Caco-2 (cell line): ENCODE measurements around the gene CENPL. TPM values are rescaled to one million over a fixed set of nuclear protein-coding genes. Genes with fewer than 3 reads are reported as not detected.

ENCODE experiments used
- BruUV-seq: library from RNA; stranded (reverse); fragments of 400-500 nt; replicated peaks from 2 replicates; lab custom pipeline; 2021; lab: Mats Ljungman, UMichigan
- CTCF ChIA-PET: fragments of 300-600 bp; sonication (Branson Sonifier 250); formaldehyde crosslinking; loops from one replicate; lab custom pipeline; 2022; ENCODE audit warnings: antibody characterized with exemption; lab: Charles Lee
- POLR2A ChIA-PET: fragments of 300-600 bp; sonication (Branson Sonifier 250); formaldehyde crosslinking; loops from one replicate; lab custom pipeline; 2022; ENCODE audit warnings: antibody characterized with exemption; lab: Charles Lee
- DNase-seq, 2 experiments: peaks; one replicate each; pipeline versions ENCODE4 v3.0.0 to v3.0.0-alpha.2; 2020 to 2022
- H3K27me3 ChIP-seq: replicated peaks from 2 replicates; pipeline ENCODE4 v1.6.0; 2011; ENCODE audit warnings: low read length; ENCODE audit not compliant: control insufficient read depth, insufficient read depth
- H3K36me3 ChIP-seq: 2 replicates; pipeline ENCODE4 v1.5.1; 2011; ENCODE audit warnings: low read length; ENCODE audit not compliant: control insufficient read depth, insufficient read depth
- H3K4me1 ChIP-seq: fragments of 250-450 bp; sonication (Bioruptor Pico); 2 replicates; pipeline ENCODE4 v1.5.1; 2020; ENCODE audit warnings: mild to moderate bottlenecking
- H3K4me3 ChIP-seq: 2 replicates; pipeline ENCODE4 v1.5.1; 2011; ENCODE audit warnings: low read depth, mild to moderate bottlenecking, control low read depth, low read length
- H3K9me3 ChIP-seq: fragments of 250-450 bp; sonication (Bioruptor Pico); 2 replicates; pipeline ENCODE4 v1.5.1; 2020; ENCODE audit warnings: mild to moderate bottlenecking, moderate library complexity
- H3K27ac Mint-ChIP-seq: one replicate; pipeline ENCODE4 v1.8.0; 2022; ENCODE audit warnings: mixed read lengths; ENCODE audit not compliant: unreplicated experiment
- H3K27me3 Mint-ChIP-seq: one replicate; pipeline ENCODE4 v1.8.0; 2022; ENCODE audit warnings: mixed read lengths; ENCODE audit not compliant: insufficient read depth, unreplicated experiment
- H3K36me3 Mint-ChIP-seq: one replicate; pipeline ENCODE4 v1.8.0; 2022; ENCODE audit warnings: mild to moderate bottlenecking, mixed read lengths; ENCODE audit not compliant: insufficient read depth, unreplicated experiment
- H3K4me1 Mint-ChIP-seq: one replicate; pipeline ENCODE4 v1.8.0; 2022; ENCODE audit warnings: low read depth, mixed read lengths; ENCODE audit not compliant: unreplicated experiment
- H3K4me3 Mint-ChIP-seq: one replicate; pipeline ENCODE4 v1.8.0; 2022; ENCODE audit warnings: mild to moderate bottlenecking, moderate library complexity, mixed read lengths; ENCODE audit not compliant: unreplicated experiment
- H3K9me3 Mint-ChIP-seq: one replicate; pipeline ENCODE4 v1.8.0; 2022; ENCODE audit warnings: mixed read lengths; ENCODE audit not compliant: unreplicated experiment
- intact Hi-C: fragments of 100-400 bp; cut with micrococcal nuclease; formaldehyde crosslinking; loops from one replicate; pipeline ENCODE4 v1.10.0; 2022; ENCODE audit not compliant: unreplicated experiment
- total RNA-seq: library from RNA; stranded (reverse); gene quantifications from 2 replicates; pipeline ENCODE4 v1.2.3, GENCODE V29; 2022
- TF ChIP-seq, protein P1 (sequence below), 2 experiments: fragments of 200-600 bp in 1 of 2; IDR thresholded peaks; 1 replicate in 1 of 2; 2 replicates in 1 of 2; pipeline versions ENCODE4 v1.5.1 to v1.8.0; 2011 to 2022; ENCODE audit warnings: antibody characterized with exemption in 1 of 2, control low read depth in 1 of 2, inconsistent platforms in 1 of 2, low read depth in 1 of 2, low read length in 1 of 2, mild to moderate bottlenecking in 1 of 2, moderate library complexity in 1 of 2; ENCODE audit not compliant: insufficient read depth in 1 of 2, severe bottlenecking in 1 of 2, unreplicated experiment in 1 of 2

Gene CENPL
- total RNA-seq, 1 experiment from 2014 or later, result 21.3 TPM

GRCh38 chr1:173857363-173857917 lies 32.8 kb upstream of the CENPL start:
- Histone ChIP-seq H3K36me3 (no peaks in the 10 kb centered on the region; the same call in 1 of the 2 replicates), H3K4me1 (peaks cover 6% of the 10 kb centered on the region; the same call in 1 of the 2 replicates), H3K4me3 (no peak overlapping the region), H3K27me3 (no peaks in the 10 kb centered on the region), H3K9me3 (no peaks in the 10 kb centered on the region)
- CTCF ChIA-PET, result no interaction called here
- Mint-ChIP-seq H3K4me3 (no peak overlapping the region), H3K9me3 (no peaks in the 10 kb centered on the region), H3K27me3 (no peaks in the 10 kb centered on the region), H3K4me1 (peaks cover 12% of the 10 kb centered on the region), H3K36me3 (peaks cover 94% of the 10 kb centered on the region), H3K27ac (peak overlapping the region; percentile 21)
- POLR2A ChIA-PET, result interaction anchor here (1.0 kb wide), 1 partner anchor 11 kb away, joined by 5 read pairs; the partner anchor contains the start of gene ZBTB37
- TF ChIP-seq, protein P1, sequence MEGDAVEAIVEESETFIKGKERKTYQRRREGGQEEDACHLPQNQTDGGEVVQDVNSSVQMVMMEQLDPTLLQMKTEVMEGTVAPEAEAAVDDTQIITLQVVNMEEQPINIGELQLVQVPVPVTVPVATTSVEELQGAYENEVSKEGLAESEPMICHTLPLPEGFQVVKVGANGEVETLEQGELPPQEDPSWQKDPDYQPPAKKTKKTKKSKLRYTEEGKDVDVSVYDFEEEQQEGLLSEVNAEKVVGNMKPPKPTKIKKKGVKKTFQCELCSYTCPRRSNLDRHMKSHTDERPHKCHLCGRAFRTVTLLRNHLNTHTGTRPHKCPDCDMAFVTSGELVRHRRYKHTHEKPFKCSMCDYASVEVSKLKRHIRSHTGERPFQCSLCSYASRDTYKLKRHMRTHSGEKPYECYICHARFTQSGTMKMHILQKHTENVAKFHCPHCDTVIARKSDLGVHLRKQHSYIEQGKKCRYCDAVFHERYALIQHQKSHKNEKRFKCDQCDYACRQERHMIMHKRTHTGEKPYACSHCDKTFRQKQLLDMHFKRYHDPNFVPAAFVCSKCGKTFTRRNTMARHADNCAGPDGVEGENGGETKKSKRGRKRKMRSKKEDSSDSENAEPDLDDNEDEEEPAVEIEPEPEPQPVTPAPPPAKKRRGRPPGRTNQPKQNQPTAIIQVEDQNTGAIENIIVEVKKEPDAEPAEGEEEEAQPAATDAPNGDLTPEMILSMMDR (IDR thresholded peaks at IDR 0.05; ENCODE audit: insufficient read depth in 1 of 2, low read depth in 1 of 2, low read length in 1 of 2, severe bottlenecking in 1 of 2, unreplicated experiment in 1 of 2), result no peak
- no peak for DNase-seq
- BruUV-seq, result no TSS peak
- intact Hi-C loops, result no loop called here

DNA sequence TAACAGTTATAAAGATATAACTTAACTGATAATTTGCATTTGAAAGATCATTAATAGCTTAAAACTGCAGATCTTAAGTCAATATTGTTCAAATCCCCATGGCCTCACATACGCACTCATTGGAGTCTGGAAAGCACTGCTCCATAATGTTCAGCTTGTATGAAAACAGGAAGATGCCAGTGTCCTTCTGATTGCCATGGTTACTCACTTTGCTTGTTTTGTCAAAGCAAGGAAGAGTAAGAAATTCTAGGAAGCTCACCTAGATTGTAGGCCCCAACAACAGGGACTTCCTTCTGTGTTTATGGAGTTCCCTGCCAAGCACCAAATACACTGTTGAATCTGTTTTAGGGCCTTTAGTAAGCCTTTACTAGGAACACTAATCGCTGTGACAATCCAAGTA lies 32.2 kb upstream of the CENPL start:
- no peak overlapping the region for H3K4me3 ChIP-seq
- TF ChIP-seq, protein P1 (IDR thresholded peaks at IDR 0.05; ENCODE audit: insufficient read depth in 1 of 2, low read depth in 1 of 2, low read length in 1 of 2, severe bottlenecking in 1 of 2, unreplicated experiment in 1 of 2), result no peak
- peaks cover 91% of the 10 kb centered on the region for H3K36me3 Mint-ChIP-seq
- peaks cover 12% of the 10 kb centered on the region for H3K4me1 Mint-ChIP-seq
- ChIA-PET POLR2A (interaction anchor here (1.0 kb wide), 1 partner anchor 11 kb away, joined by 5 read pairs; the partner anchor contains the start of gene ZBTB37), CTCF (no interaction called here)
- H3K4me3 Mint-ChIP-seq, result no peak overlapping the region
- BruUV-seq, result no TSS peak
- peaks cover 6% of the 10 kb centered on the region; the same call in 1 of the 2 replicates for H3K4me1 ChIP-seq
- no peak overlapping the region for H3K27ac Mint-ChIP-seq
- H3K36me3 ChIP-seq, result no peaks in the 10 kb centered on the region; the same call in 1 of the 2 replicates
- no peaks in the 10 kb centered on the region for H3K27me3 ChIP-seq
- no peaks in the 10 kb centered on the region for H3K9me3 Mint-ChIP-seq
- no peak for DNase-seq
- intact Hi-C loops, result no loop called here
- H3K27me3 Mint-ChIP-seq, result no peaks in the 10 kb centered on the region
- H3K9me3 ChIP-seq, result no peaks in the 10 kb centered on the region

GRCh38 chr1:173856014-173856413 lies 31.3 kb upstream of the CENPL start:
- TF ChIP-seq, protein P1 (IDR thresholded peaks at IDR 0.05; ENCODE audit: insufficient read depth in 1 of 2, low read depth in 1 of 2, low read length in 1 of 2, severe bottlenecking in 1 of 2, unreplicated experiment in 1 of 2), result no peak
- H3K27me3 ChIP-seq, result no peaks in the 10 kb centered on the region
- H3K4me1 Mint-ChIP-seq, result peaks cover 12% of the 10 kb centered on the region
- BruUV-seq, result no TSS peak
- no peaks in the 10 kb centered on the region for H3K27me3 Mint-ChIP-seq
- intact Hi-C loops, result no loop called here
- peaks cover 6% of the 10 kb centered on the region; the same call in 1 of the 2 replicates for H3K4me1 ChIP-seq
- H3K36me3 ChIP-seq, result no peaks in the 10 kb centered on the region; the same call in 1 of the 2 replicates
- H3K9me3 Mint-ChIP-seq, result no peaks in the 10 kb centered on the region
- peaks cover 82% of the 10 kb centered on the region for H3K36me3 Mint-ChIP-seq
- H3K9me3 ChIP-seq, result no peaks in the 10 kb centered on the region
- ChIA-PET POLR2A (no interaction called here), CTCF (no interaction called here)
- no peak overlapping the region for H3K27ac Mint-ChIP-seq
- no peak overlapping the region for H3K4me3 Mint-ChIP-seq
- no peak overlapping the region for H3K4me3 ChIP-seq
- no peak for DNase-seq
